ENCODE measurements around the gene CHTF8. TPM values are rescaled to one million over a fixed set of nuclear protein-coding genes. Genes with fewer than 3 reads are reported as not detected.
A peak's percentile ranks its signal among the peaks of the same experiment; 100 is the strongest.

The CHTF8 gene
- polyA plus RNA-seq, 1 donor (not counting 4 experiments of a cell fraction or from before 2014, with no cell fraction given) = 96.0 TPM

- Histone ChIP-seq H3K4me3 (ENCODE audit: control insufficient read depth in 2 of 3, extremely low read depth in 1 of 3, insufficient read depth in 2 of 3, low read depth in 1 of 3, low read length in 3 of 3) (no peak overlapping the region), H3K79me2 (ENCODE audit: control insufficient read depth, insufficient read depth, low read length) (no peaks in the 10 kb centered on the region), H3K27ac (ENCODE audit: control insufficient read depth, insufficient read depth, low read length) (peak overlapping the region; percentile 84), H4K20me1 (ENCODE audit: control insufficient read depth, extremely low read depth, insufficient read depth, low read length) (no peaks in the 10 kb centered on the region), H3K27me3 (ENCODE audit: control insufficient read depth, extremely low read depth, insufficient read depth, low read length) (no peaks in the 10 kb centered on the region), H3K36me3 (ENCODE audit: control insufficient read depth in 2 of 2, extremely low read depth in 1 of 2, insufficient read depth in 2 of 2, low read length in 2 of 2) (no peaks in the 10 kb centered on the region), H3K4me2 (ENCODE audit: control insufficient read depth, extremely low read depth, insufficient read depth, low read depth, low read length) (peak overlapping the region; percentile 33), H3K9me1 (ENCODE audit: control insufficient read depth, extremely low read depth, insufficient read depth, low read length) (no peaks in the 10 kb centered on the region), H2AFZ (ENCODE audit: control insufficient read depth, low read length) (no peak overlapping the region), H3K9ac (ENCODE audit: control insufficient read depth, extremely low read depth, insufficient read depth, low read length) (peak overlapping the region; percentile 46), H3K4me1 (ENCODE audit: control insufficient read depth, extremely low read depth, insufficient read depth, low read length) (peaks cover 27% of the 10 kb centered on the region), H3K9me3 (ENCODE audit: control insufficient read depth, low read depth, low read length) (no peaks in the 10 kb centered on the region)
- no peak for DNase-seq (ENCODE audit: low read depth, low spot score)
- no peak for TF ChIP-seq EZH2 (IDR thresholded peaks at IDR 0.05; ENCODE audit: low read length)
- TF ChIP-seq, protein P1, sequence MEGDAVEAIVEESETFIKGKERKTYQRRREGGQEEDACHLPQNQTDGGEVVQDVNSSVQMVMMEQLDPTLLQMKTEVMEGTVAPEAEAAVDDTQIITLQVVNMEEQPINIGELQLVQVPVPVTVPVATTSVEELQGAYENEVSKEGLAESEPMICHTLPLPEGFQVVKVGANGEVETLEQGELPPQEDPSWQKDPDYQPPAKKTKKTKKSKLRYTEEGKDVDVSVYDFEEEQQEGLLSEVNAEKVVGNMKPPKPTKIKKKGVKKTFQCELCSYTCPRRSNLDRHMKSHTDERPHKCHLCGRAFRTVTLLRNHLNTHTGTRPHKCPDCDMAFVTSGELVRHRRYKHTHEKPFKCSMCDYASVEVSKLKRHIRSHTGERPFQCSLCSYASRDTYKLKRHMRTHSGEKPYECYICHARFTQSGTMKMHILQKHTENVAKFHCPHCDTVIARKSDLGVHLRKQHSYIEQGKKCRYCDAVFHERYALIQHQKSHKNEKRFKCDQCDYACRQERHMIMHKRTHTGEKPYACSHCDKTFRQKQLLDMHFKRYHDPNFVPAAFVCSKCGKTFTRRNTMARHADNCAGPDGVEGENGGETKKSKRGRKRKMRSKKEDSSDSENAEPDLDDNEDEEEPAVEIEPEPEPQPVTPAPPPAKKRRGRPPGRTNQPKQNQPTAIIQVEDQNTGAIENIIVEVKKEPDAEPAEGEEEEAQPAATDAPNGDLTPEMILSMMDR (optimal IDR thresholded peaks at IDR 0.05 in 1 of 3, IDR thresholded peaks at IDR 0.05 in 1 of 3, conservative IDR thresholded peaks at IDR 0.05 in 1 of 3; ENCODE audit: extremely low read depth in 1 of 3, insufficient read depth in 2 of 3, low read length in 3 of 3) = no peak
- dilution Hi-C loops (cut with MboI; ENCODE audit: extremely low pct_ligation_motif_present, low sequenced_read_pairs) = no loop called here
- peak; percentile 85 for FAIRE-seq
These were observed 55.1 kb downstream of the CHTF8 start for GRCh38 chr16:69077251-69077650.

GRCh38 chr16:69073181-69073702, 59.1 kb downstream of the CHTF8 start:
- H3K4me1 ChIP-seq (ENCODE audit: control insufficient read depth, extremely low read depth, insufficient read depth, low read length) = peaks cover 45% of the 10 kb centered on the region
- H3K79me2 ChIP-seq (ENCODE audit: control insufficient read depth, insufficient read depth, low read length) = no peaks in the 10 kb centered on the region
- no peak for TF ChIP-seq EZH2 (IDR thresholded peaks at IDR 0.05; ENCODE audit: low read length)
- TF ChIP-seq, protein P1 (optimal IDR thresholded peaks at IDR 0.05 in 1 of 3, IDR thresholded peaks at IDR 0.05 in 1 of 3, conservative IDR thresholded peaks at IDR 0.05 in 1 of 3; ENCODE audit: extremely low read depth in 1 of 3, insufficient read depth in 2 of 3, low read length in 3 of 3) = peak in 1 of 3 experiments; percentile 41
- dilution Hi-C loops (cut with MboI; ENCODE audit: extremely low pct_ligation_motif_present, low sequenced_read_pairs) = no loop called here
- no peaks in the 10 kb centered on the region for H3K9me1 ChIP-seq (ENCODE audit: control insufficient read depth, extremely low read depth, insufficient read depth, low read length)
- no peaks in the 10 kb centered on the region for H3K9me3 ChIP-seq (ENCODE audit: control insufficient read depth, low read depth, low read length)
- H3K36me3 ChIP-seq (ENCODE audit: control insufficient read depth in 2 of 2, extremely low read depth in 1 of 2, insufficient read depth in 2 of 2, low read length in 2 of 2) = no peaks in the 10 kb centered on the region
- peak; percentile 94 for FAIRE-seq
- no peaks in the 10 kb centered on the region for H4K20me1 ChIP-seq (ENCODE audit: control insufficient read depth, extremely low read depth, insufficient read depth, low read length)
- DNase-seq (ENCODE audit: low read depth, low spot score) = peak; percentile 92
- peak overlapping the region; percentile 95 for H3K27ac ChIP-seq (ENCODE audit: control insufficient read depth, insufficient read depth, low read length)
- peak overlapping the region; percentile 56 for H3K4me2 ChIP-seq (ENCODE audit: control insufficient read depth, extremely low read depth, insufficient read depth, low read depth, low read length)
- H3K4me3 ChIP-seq (ENCODE audit: control insufficient read depth in 2 of 3, extremely low read depth in 1 of 3, insufficient read depth in 2 of 3, low read depth in 1 of 3, low read length in 3 of 3) = no peak overlapping the region
- H3K27me3 ChIP-seq (ENCODE audit: control insufficient read depth, extremely low read depth, insufficient read depth, low read length) = no peaks in the 10 kb centered on the region
- H2AFZ ChIP-seq (ENCODE audit: control insufficient read depth, low read length) = no peak overlapping the region
- peak overlapping the region; percentile 77 for H3K9ac ChIP-seq (ENCODE audit: control insufficient read depth, extremely low read depth, insufficient read depth, low read length)

Data from keratinocyte (primary cell).